Activated T-helper 1 cell treated with anti-CD3 and anti-CD28 coated beads, Interleukin-12 subunit alpha, Interleukin-12 subunit beta, Interleukin-2, Interleukin-4 antibody, amounts not matched to agents 30 ng/mL and 10 ng/mL and 1 ng/mL, durations not matched to agents 14 hours and 24 hours and 36 hours (primary cell): ENCODE results near the gene LNX2. TPM values are rescaled to one million over a fixed set of nuclear protein-coding genes. Genes with fewer than 3 reads are reported as not detected.
"Not testable (repeated sequence)": the region's sequence is repeated elsewhere in the genome, so short reads cannot be mapped to it uniquely, and the experiment has no call there.

Experiments used
- DNase-seq: peaks from one replicate; pipeline ENCODE4 v3.0.0; 2021; ENCODE audit warnings: low spot score
- H3K27ac Mint-ChIP-seq: one replicate; pipeline ENCODE4 v1.8.0; 2021; ENCODE audit warnings: mild to moderate bottlenecking, mixed read lengths
- H3K27me3 Mint-ChIP-seq: one replicate; pipeline ENCODE4 v1.8.0; 2022; ENCODE audit warnings: mild to moderate bottlenecking, moderate library complexity, mixed read lengths; ENCODE audit not compliant: insufficient read depth
- H3K36me3 Mint-ChIP-seq: one replicate; pipeline ENCODE4 v1.8.0; 2021; ENCODE audit warnings: low read depth, mixed read lengths
- H3K4me1 Mint-ChIP-seq: one replicate; pipeline ENCODE4 v1.8.0; 2021; ENCODE audit warnings: low read depth, mixed read lengths
- H3K4me3 Mint-ChIP-seq: one replicate; pipeline ENCODE4 v1.8.0; 2021; ENCODE audit warnings: mild to moderate bottlenecking, moderate library complexity, mixed read lengths
- H3K9me3 Mint-ChIP-seq: one replicate; pipeline ENCODE4 v1.8.0; 2021; ENCODE audit warnings: mixed read lengths
- intact Hi-C: fragments of 100-400 bp; cut with micrococcal nuclease; formaldehyde crosslinking; loops from one replicate; pipeline ENCODE4 v1.15.1; 2024
- total RNA-seq: library from RNA; stranded (reverse); gene quantifications from 2 replicates; pipeline ENCODE4 v1.2.3, GENCODE V29; 2022

The LNX2 gene
- total RNA-seq, 1 donor from 2014 or later, result 4.1 TPM

GRCh38 chr13:27632648-27633047 is 12.3 kb upstream of the LNX2 start:
- Mint-ChIP-seq H3K27me3 (no peaks in the 10 kb centered on the region), H3K4me3 (no peak overlapping the region), H3K27ac (no peak overlapping the region), H3K36me3 (peaks cover 13% of the 10 kb centered on the region), H3K9me3 (no peaks in the 10 kb centered on the region), H3K4me1 (peaks cover 40% of the 10 kb centered on the region)
- DNase-seq, result no peak
- intact Hi-C loops, result no loop called here

GRCh38 chr13:27632214-27632613 is 11.9 kb upstream of the LNX2 start:
- Mint-ChIP-seq H3K27ac (no peak overlapping the region), H3K9me3 (no peaks in the 10 kb centered on the region), H3K27me3 (no peaks in the 10 kb centered on the region), H3K4me1 (peaks cover 43% of the 10 kb centered on the region), H3K36me3 (peaks cover 14% of the 10 kb centered on the region), H3K4me3 (no peak overlapping the region)
- intact Hi-C loops, result no loop called here
- no peak for DNase-seq

GRCh38 chr13:27631665-27632064 is 11.3 kb upstream of the LNX2 start:
- Mint-ChIP-seq H3K27me3 (no peaks in the 10 kb centered on the region), H3K4me3 (no peak overlapping the region), H3K36me3 (peaks cover 18% of the 10 kb centered on the region), H3K9me3 (no peaks in the 10 kb centered on the region), H3K27ac (no peak overlapping the region), H3K4me1 (peaks cover 42% of the 10 kb centered on the region)
- DNase-seq, result no peak
- intact Hi-C loops, result no loop called here

- intact Hi-C loops, result no loop called here
- H3K27ac Mint-ChIP-seq, result no peak overlapping the region
- H3K36me3 Mint-ChIP-seq, result peaks cover 18% of the 10 kb centered on the region
- peaks cover 42% of the 10 kb centered on the region for H3K4me1 Mint-ChIP-seq
- no peaks in the 10 kb centered on the region for H3K27me3 Mint-ChIP-seq
- no peak for DNase-seq
- H3K9me3 Mint-ChIP-seq, result no peaks in the 10 kb centered on the region
- no peak overlapping the region for H3K4me3 Mint-ChIP-seq
Observed at GRCh38 chr13:27631156-27631555, 10.8 kb upstream of the LNX2 start.

GRCh38 chr13:27628766-27629165 is 8.4 kb upstream of the LNX2 start:
- Mint-ChIP-seq H3K4me1 (peaks cover 63% of the 10 kb centered on the region), H3K36me3 (peaks cover 35% of the 10 kb centered on the region)
- H3K27me3 Mint-ChIP-seq, H3K9me3 Mint-ChIP-seq, H3K27ac Mint-ChIP-seq, DNase-seq, H3K4me3 Mint-ChIP-seq, intact Hi-C loops: not testable (repeated sequence)

- DNase-seq, result no peak
- Mint-ChIP-seq H3K4me3 (no peak overlapping the region), H3K4me1 (peaks cover 69% of the 10 kb centered on the region), H3K9me3 (no peaks in the 10 kb centered on the region), H3K36me3 (peaks cover 42% of the 10 kb centered on the region), H3K27ac (no peak overlapping the region), H3K27me3 (no peaks in the 10 kb centered on the region)
- intact Hi-C loops, result no loop called here
Observed at GRCh38 chr13:27628081-27628480, 7.8 kb upstream of the LNX2 start.

- no peaks in the 10 kb centered on the region for H3K9me3 Mint-ChIP-seq
- H3K4me1 Mint-ChIP-seq, result peaks cover 76% of the 10 kb centered on the region
- no peaks in the 10 kb centered on the region for H3K27me3 Mint-ChIP-seq
- DNase-seq, result no peak
- intact Hi-C loops, result no loop called here
- H3K27ac Mint-ChIP-seq, result no peak overlapping the region
- peaks cover 44% of the 10 kb centered on the region for H3K36me3 Mint-ChIP-seq
- H3K4me3 Mint-ChIP-seq, result no peak overlapping the region
Observed at GRCh38 chr13:27627380-27627779, 7.1 kb upstream of the LNX2 start.

- intact Hi-C loops, result no loop called here
Observed at GRCh38 chr13:27625839-27626238, 5.5 kb upstream of the LNX2 start.

GRCh38 chr13:27624071-27624470 is 3.7 kb upstream of the LNX2 start:
- peaks cover 44% of the 10 kb centered on the region for H3K36me3 Mint-ChIP-seq
- H3K4me1 Mint-ChIP-seq, result peaks cover 67% of the 10 kb centered on the region
- no peak overlapping the region for H3K27ac Mint-ChIP-seq
- H3K4me3 Mint-ChIP-seq, result peak overlapping the region; percentile 24
- H3K9me3 Mint-ChIP-seq, result no peaks in the 10 kb centered on the region
- intact Hi-C loops, result loop anchor here (5.0 kb wide), 7 partner anchors 78 to 1402 kb away; partner anchors contain the start of genes CDK8, POMP, RASL11A and RNF6
- no peak for DNase-seq
- no peaks in the 10 kb centered on the region for H3K27me3 Mint-ChIP-seq

More at GRCh38 chr13:27625839-27626238, 5.5 kb upstream of the LNX2 start:
- H3K4me1 Mint-ChIP-seq, result peaks cover 63% of the 10 kb centered on the region
- DNase-seq, result no peak
- no peaks in the 10 kb centered on the region for H3K27me3 Mint-ChIP-seq
- no peaks in the 10 kb centered on the region for H3K9me3 Mint-ChIP-seq
- peaks cover 45% of the 10 kb centered on the region for H3K36me3 Mint-ChIP-seq
- no peak overlapping the region for H3K4me3 Mint-ChIP-seq
- H3K27ac Mint-ChIP-seq, result no peak overlapping the region

- H3K9me3 Mint-ChIP-seq, result no peaks in the 10 kb centered on the region
- intact Hi-C loops, result loop anchor here (5.0 kb wide), 7 partner anchors 79 to 1401 kb away; partner anchors contain the start of genes CDK8, POMP, RASL11A and RNF6
- H3K4me1 Mint-ChIP-seq, result peaks cover 68% of the 10 kb centered on the region
- H3K27me3 Mint-ChIP-seq, result no peaks in the 10 kb centered on the region
- no peak for DNase-seq
- peak overlapping the region; percentile 93 for H3K4me3 Mint-ChIP-seq
- peaks cover 40% of the 10 kb centered on the region for H3K36me3 Mint-ChIP-seq
- H3K27ac Mint-ChIP-seq, result no peak overlapping the region
Observed at GRCh38 chr13:27622881-27623280, 2.6 kb upstream of the LNX2 start.

- peaks cover 38% of the 10 kb centered on the region for H3K36me3 Mint-ChIP-seq
- no peaks in the 10 kb centered on the region for H3K9me3 Mint-ChIP-seq
- intact Hi-C loops, result loop anchor here (5.0 kb wide), 7 partner anchors 80 to 1400 kb away; partner anchors contain the start of genes CDK8, POMP, RASL11A and RNF6
- H3K27ac Mint-ChIP-seq, result peak overlapping the region; percentile 90
- no peak for DNase-seq
- H3K4me3 Mint-ChIP-seq, result peak overlapping the region; percentile 93
- no peaks in the 10 kb centered on the region for H3K27me3 Mint-ChIP-seq
- H3K4me1 Mint-ChIP-seq, result peaks cover 68% of the 10 kb centered on the region
Observed at GRCh38 chr13:27622102-27622820, 1.9 kb upstream of the LNX2 start.

- intact Hi-C loops, result loop anchor here (1.0 to 5.0 kb wide), 12 partner anchors 81 to 1435 kb away; partner anchors contain the start of genes CDK8, PAN3, POMP and RASL11A
- DNase-seq, result peak; percentile 76
- H3K27me3 Mint-ChIP-seq, result no peaks in the 10 kb centered on the region
- peaks cover 33% of the 10 kb centered on the region for H3K36me3 Mint-ChIP-seq
- H3K4me1 Mint-ChIP-seq, result peaks cover 66% of the 10 kb centered on the region
- no peaks in the 10 kb centered on the region for H3K9me3 Mint-ChIP-seq
- peak within 1 kb of the TSS; percentile 90 for H3K27ac Mint-ChIP-seq
- peak within 1 kb of the TSS; percentile 93 for H3K4me3 Mint-ChIP-seq
Observed at GRCh38 chr13:27621366-27622101, 1.2 kb upstream of the LNX2 start, which contains the start of gene POLR1D. Gene POLR1D, plus strand, starts transcription at chr13:27621892. Its CDS starts 92 bp downstream, at chr13:27621984.

GRCh38 chr13:27621116-27621365 is 712 bp upstream of the LNX2 start:
- Mint-ChIP-seq H3K9me3 (no peaks in the 10 kb centered on the region), H3K27me3 (no peaks in the 10 kb centered on the region), H3K4me1 (peaks cover 62% of the 10 kb centered on the region)

More at GRCh38 chr13:27621116-27621365, 712 bp upstream of the LNX2 start:
- H3K27ac Mint-ChIP-seq, result peak overlapping the region; percentile 88
- H3K4me3 Mint-ChIP-seq, result peak overlapping the region; percentile 88
- intact Hi-C loops, result loop anchor here (1.0 to 5.0 kb wide), 12 partner anchors 81 to 1434 kb away; partner anchors contain the start of genes CDK8, PAN3, POMP and RASL11A
- no peak for DNase-seq
- H3K36me3 Mint-ChIP-seq, result peaks cover 33% of the 10 kb centered on the region
